ENCODE results near the gene KCNE3.
"Not testable (repeated sequence)": the region's sequence is repeated elsewhere in the genome, so short reads cannot be mapped to it uniquely, and the experiment has no call there.

KCNE3 gene

DNA sequence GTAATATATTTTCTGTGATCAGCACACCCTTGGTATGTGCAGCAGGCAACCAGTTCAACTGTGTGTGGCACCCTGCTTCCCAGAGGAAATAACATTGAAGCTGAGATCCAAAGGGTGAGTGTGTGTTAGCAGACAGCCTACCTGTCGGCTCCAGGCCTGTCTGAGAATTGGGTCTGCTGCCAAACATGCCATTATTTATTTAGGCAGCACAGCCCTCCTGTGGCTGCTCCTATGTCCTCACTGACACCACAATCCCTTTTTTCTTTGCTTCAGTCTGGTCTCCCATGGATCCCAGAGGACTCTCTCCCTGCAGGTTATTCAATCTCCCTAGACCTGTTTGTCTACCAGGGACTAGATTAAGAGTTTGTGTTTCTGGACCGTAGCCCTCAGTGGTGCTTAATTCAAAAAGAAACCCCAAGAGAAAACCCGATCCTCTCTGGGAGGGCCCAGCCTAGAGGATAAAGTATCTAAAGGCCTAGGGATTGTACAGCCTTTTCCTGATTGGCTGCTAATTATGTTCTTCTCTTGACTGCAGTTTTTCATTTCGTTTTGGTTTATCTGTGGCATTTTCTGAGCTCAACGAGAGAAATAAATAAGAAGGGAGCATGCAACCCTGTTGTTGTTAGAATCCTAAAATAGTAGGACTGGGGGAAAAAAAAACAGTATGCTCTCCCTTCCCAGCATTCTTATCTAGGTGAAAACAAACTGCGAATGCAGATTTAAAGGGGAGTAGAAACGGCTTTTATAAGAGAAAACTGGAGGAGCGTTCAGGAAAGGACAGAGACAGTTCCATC is 24.1 kb downstream of the KCNE3 start:
- no peak for DNase-seq (ENCODE audit: low spot score)

DNA sequence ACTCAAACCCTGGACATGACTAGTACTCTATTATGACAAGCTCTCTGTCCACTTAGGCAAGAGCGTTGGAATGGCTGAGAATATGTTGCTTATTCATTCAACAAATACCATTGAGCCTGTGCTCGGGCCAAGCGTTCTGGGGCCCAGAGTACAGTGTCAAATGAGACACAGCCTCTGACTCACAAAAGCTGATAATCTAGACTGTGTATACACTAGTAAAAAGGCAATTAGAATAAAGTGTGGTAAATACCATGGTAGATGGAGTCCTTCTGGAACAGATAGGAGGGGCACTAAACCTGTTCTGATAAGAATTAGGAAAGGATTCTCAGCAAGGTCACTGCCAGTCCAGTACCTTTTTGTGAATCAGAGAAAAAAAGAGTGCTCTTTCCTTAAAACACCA is 24.7 kb downstream of the KCNE3 start:
- DNase-seq (ENCODE audit: low spot score): no peak

GRCh38 chr11:74438681-74439080 is 28.7 kb downstream of the KCNE3 start:
- DNase-seq (ENCODE audit: low spot score): no peak

- no peak for DNase-seq (ENCODE audit: low spot score)
These were observed 29.8 kb downstream of the KCNE3 start for GRCh38 chr11:74437441-74438042.

GRCh38 chr11:74434528-74434927 is 32.8 kb downstream of the KCNE3 start:
- no peak for DNase-seq (ENCODE audit: low spot score)

- DNase-seq (ENCODE audit: low spot score): no peak
These were observed 38.1 kb downstream of the KCNE3 start for GRCh38 chr11:74429205-74429604.

- DNase-seq (ENCODE audit: low spot score): no peak
These were observed 39.9 kb downstream of the KCNE3 start for GRCh38 chr11:74427384-74427886.

DNA sequence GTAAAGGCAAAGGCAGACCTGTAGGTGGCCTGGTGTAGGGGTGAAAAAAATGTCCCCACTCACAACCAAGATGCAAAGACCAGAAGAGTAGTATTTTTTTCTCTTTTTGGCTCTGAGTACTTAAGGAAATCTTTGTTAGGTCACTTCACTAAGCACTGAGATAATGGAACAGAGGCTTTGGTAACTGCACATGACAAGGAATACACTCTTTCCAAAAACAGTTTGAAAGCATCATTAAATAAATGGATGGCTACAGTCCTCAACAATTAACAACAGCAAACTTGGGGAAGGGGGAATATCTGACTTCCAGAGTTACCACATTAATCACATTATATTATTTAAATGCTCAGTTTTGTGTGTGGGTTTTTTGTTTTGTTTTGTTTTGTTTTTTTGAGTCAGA is 42.2 kb downstream of the KCNE3 start:
- DNase-seq (ENCODE audit: low spot score): no peak

DNA sequence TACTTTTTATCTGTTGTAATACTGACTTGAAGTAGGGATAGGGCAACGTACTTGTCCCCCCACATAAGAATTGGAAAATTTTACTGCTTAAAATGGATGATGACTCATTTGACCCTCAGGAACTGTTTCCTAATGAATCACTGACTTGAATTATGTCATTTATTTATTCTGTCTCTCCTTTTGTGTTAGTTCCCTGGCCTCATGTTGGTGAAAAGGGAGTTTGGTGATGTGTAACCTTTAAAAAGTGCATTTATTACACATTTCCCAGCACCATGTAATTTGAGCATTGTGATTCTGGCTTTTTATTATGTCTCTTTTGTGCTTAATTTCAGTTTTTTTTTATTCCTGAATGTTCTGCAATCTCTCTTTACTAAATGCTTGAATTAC is 48.8 kb downstream of the KCNE3 start:
- DNase-seq (ENCODE audit: low spot score): no peak

DNA sequence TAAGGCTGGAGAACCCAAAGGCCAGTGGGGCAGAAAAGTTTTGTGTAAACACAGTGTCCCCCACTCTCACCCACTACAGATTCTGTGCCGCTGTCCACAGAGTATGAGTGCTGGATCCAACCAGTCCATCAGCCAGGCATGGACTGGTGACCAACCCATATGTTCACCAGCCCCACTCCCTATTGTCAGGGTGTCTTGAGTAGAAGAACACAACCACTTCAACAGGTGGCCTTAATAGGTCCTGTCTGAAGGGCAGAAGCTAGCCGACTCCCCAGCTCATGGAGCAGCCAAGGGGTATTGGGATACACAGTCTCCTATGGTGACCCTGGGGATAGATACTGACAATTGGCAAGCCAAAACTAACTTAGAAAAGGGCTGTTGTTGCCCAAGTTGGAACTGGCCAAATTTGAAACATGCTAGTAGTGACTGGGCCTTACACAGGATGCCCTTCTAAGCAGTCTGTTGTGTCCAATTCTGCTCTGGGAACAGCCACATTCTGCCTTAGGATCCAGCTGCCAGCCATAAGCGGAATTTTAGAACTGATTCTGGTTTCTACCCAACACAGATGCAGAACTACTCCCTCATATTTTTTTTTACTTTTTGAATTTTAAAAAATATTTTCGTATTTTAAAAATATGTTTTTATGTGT is 49.4 kb downstream of the KCNE3 start:
- no peak for DNase-seq (ENCODE audit: low spot score)

DNA sequence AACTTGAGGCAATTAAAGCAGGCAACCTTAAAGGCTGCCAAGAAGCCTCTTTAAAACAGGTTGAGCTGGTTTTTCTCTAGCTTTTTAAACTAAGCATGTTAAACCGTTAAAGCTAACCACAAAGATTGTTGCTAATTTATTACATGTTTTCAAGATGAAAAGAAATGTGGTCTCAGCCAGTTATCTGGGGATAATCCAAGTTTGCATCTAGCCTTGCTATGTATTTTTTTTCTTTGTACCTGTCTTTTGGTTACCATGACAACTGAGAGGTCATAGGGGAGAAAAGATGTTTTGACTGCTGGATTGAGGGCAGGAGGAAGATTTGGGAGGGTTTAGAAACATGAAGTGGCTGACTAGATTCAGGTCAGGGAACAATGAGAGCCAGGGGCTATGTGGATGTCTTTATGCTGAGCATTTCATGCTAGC is 50.0 kb downstream of the KCNE3 start:
- no peak for DNase-seq (ENCODE audit: low spot score)

- not testable (repeated sequence) for DNase-seq (ENCODE audit: low spot score)
These were observed 50.4 kb downstream of the KCNE3 start for GRCh38 chr11:74416974-74417373.

GRCh38 chr11:74412733-74413359 is 54.5 kb downstream of the KCNE3 start:
- DNase-seq (ENCODE audit: low spot score): no peak

DNA sequence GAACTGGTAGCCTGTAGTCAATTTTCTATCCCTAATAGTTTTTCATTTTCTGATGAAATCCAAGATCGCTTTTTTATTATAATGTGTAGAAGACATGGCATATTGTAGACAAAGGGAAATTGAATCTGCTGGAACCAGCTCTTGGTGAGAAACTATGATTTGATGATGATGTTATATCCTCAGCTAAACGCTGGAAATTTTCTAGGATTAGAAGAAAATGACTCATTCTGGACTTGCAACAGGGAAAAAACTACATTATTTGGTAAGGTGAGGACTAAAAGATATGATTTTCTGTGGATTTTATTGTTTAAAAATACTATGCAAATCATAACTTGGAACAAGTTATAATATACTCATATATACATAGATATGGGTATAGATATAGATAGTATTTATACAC is 55.0 kb downstream of the KCNE3 start:
- no peak for DNase-seq (ENCODE audit: low spot score)

- DNase-seq (ENCODE audit: low spot score): no peak
These were observed 57.7 kb downstream of the KCNE3 start for GRCh38 chr11:74409633-74410032.
